Activated CD8-positive, alpha-beta memory T cell treated with anti-CD3 and anti-CD28 coated beads, Interleukin-2, amount 10 ng/mL, durations not matched to agents 7 days and 5 days (primary cell): ENCODE data around the gene STX7. TPM values are rescaled to one million over a fixed set of nuclear protein-coding genes. Genes with fewer than 3 reads are reported as not detected.

ENCODE experiments used
- ATAC-seq: fragments of 150-1000 bp; cut with Tn5 transposase; one replicate; pipeline ENCODE4 v1.10.0; 2021; ENCODE audit warnings: moderate library complexity
- CTCF ChIA-PET: fragments of 350-600 bp; sonication (Branson Sonifier 250); formaldehyde crosslinking; loops from one replicate; lab custom pipeline; 2021; ENCODE audit warnings: antibody characterized with exemption; lab: Charles Lee
- DNase-seq: peaks from one replicate; pipeline ENCODE4 v3.0.0-alpha.2; 2020
- H3K27ac Mint-ChIP-seq: one replicate; pipeline ENCODE4 v1.8.0; 2021; ENCODE audit warnings: mild to moderate bottlenecking, mixed read lengths
- H3K27me3 Mint-ChIP-seq: one replicate; pipeline ENCODE4 v1.8.0; 2021; ENCODE audit warnings: mixed read lengths
- H3K36me3 Mint-ChIP-seq: one replicate; pipeline ENCODE4 v1.8.0; 2021; ENCODE audit warnings: mild to moderate bottlenecking, mixed read lengths
- H3K4me1 Mint-ChIP-seq: one replicate; pipeline ENCODE4 v1.8.0; 2021; ENCODE audit warnings: mixed read lengths
- H3K4me3 Mint-ChIP-seq: one replicate; pipeline ENCODE4 v1.8.0; 2021; ENCODE audit warnings: mild to moderate bottlenecking, moderate library complexity, mixed read lengths
- H3K9me3 Mint-ChIP-seq: one replicate; pipeline ENCODE4 v1.8.0; 2022; ENCODE audit warnings: low read depth, mixed read lengths
- total RNA-seq, 2 experiments: library from RNA; stranded (reverse); gene quantifications; one replicate each; pipeline ENCODE4 v1.2.3, GENCODE V29; 2021

The STX7 gene
- total RNA-seq, 2 experiments from 2014 or later = 17.2 to 19.5 TPM

GRCh38 chr6:132412656-132413498, 100.0 kb downstream of the STX7 start:
- Mint-ChIP-seq H3K4me1 (no peaks in the 10 kb centered on the region), H3K27ac (no peak overlapping the region), H3K4me3 (no peak overlapping the region), H3K9me3 (peaks cover 4% of the 10 kb centered on the region), H3K36me3 (no peaks in the 10 kb centered on the region), H3K27me3 (peaks cover 28% of the 10 kb centered on the region)
- ATAC-seq = no peak
- CTCF ChIA-PET = no interaction called here
- no peak for DNase-seq

GRCh38 chr6:132411296-132411695, 101.6 kb downstream of the STX7 start:
- Mint-ChIP-seq H3K4me1 (no peaks in the 10 kb centered on the region), H3K27me3 (peaks cover 30% of the 10 kb centered on the region), H3K9me3 (no peaks in the 10 kb centered on the region), H3K4me3 (no peak overlapping the region), H3K27ac (no peak overlapping the region), H3K36me3 (no peaks in the 10 kb centered on the region)
- CTCF ChIA-PET = no interaction called here
- no peak for DNase-seq
- no peak for ATAC-seq

GRCh38 chr6:132410830-132411229, 102.1 kb downstream of the STX7 start:
- no peaks in the 10 kb centered on the region for H3K36me3 Mint-ChIP-seq
- H3K4me1 Mint-ChIP-seq = peaks cover 2% of the 10 kb centered on the region
- no peak overlapping the region for H3K4me3 Mint-ChIP-seq
- DNase-seq = no peak
- no peak overlapping the region for H3K27ac Mint-ChIP-seq
- H3K9me3 Mint-ChIP-seq = no peaks in the 10 kb centered on the region
- peaks cover 31% of the 10 kb centered on the region for H3K27me3 Mint-ChIP-seq
- CTCF ChIA-PET = no interaction called here
- ATAC-seq = no peak

DNA sequence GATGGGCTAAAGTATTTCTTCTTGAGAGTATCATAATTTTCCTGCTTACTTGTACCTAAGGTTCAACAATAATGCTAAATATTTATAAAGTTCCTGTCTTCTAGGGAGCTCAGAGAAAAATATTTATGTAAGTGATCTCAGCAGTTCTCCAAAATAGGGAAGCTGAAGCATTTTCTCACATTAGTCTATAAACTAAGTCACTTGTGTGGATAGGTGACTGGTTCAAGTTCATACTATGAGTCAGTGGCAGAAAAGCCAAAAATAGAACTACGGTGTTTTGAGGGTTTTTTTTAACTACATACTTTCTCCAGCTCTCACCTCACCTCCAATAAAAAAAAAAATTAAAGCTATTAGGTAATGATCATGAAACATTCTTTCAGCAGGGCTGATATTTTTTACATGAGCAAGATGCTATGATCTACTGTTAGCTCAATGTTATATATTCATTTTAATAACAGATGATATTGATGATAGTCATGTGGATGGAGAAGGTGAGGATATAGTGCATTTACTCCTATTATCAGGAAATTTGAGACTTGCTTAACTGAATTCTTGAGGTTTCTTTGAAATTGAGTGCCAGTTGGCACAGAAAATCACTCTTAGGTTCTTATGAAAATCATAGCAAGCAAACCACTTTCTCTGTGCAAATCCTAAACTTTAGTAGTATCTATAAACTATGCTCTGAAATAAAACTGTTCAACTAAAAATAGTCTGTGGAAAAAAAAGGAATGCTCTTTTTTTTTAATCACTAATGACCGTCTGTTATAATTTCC, 107.6 kb downstream of the STX7 start:
- Mint-ChIP-seq H3K4me1 (peaks cover 16% of the 10 kb centered on the region), H3K4me3 (no peak overlapping the region), H3K36me3 (no peaks in the 10 kb centered on the region), H3K9me3 (no peaks in the 10 kb centered on the region), H3K27me3 (peaks cover 59% of the 10 kb centered on the region), H3K27ac (no peak overlapping the region)
- DNase-seq (no peak), ATAC-seq (no peak)
- CTCF ChIA-PET = interaction anchor here (0.7 kb wide), 1 partner anchor 125 kb away, joined by 3 read pairs; no protein-coding TSS in a partner anchor

DNA sequence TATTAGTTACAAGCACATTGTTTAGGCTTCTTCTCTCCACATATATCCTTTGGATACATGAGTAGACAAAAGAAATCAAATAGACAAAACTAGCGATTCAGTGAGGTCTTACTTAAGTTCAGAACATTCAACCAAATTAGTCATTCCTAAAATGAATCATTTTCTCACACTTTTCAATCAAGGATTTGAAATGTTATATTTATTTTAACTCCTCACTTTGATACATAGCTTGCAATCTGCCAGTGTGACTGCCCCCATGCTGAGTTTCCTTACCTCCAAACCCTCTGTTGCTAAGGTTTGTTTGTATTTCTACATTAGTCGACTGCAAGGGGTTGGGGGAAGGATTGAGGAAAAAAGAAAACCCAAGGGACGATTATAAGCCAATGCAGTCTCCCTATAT, 108.2 kb downstream of the STX7 start:
- Mint-ChIP-seq H3K4me1 (peaks cover 16% of the 10 kb centered on the region), H3K9me3 (no peaks in the 10 kb centered on the region), H3K36me3 (no peaks in the 10 kb centered on the region), H3K4me3 (no peak overlapping the region), H3K27me3 (peaks cover 65% of the 10 kb centered on the region), H3K27ac (no peak overlapping the region)
- ATAC-seq = no peak
- CTCF ChIA-PET = interaction anchor here (0.7 kb wide), 1 partner anchor 125 kb away, joined by 3 read pairs; no protein-coding TSS in a partner anchor
- DNase-seq = no peak

GRCh38 chr6:132404330-132404729, 108.6 kb downstream of the STX7 start:
- no peak for ATAC-seq

GRCh38 chr6:132401618-132402285, 111.2 kb downstream of the STX7 start:
- Mint-ChIP-seq H3K36me3 (no peaks in the 10 kb centered on the region), H3K27me3 (peaks cover 64% of the 10 kb centered on the region), H3K27ac (no peak overlapping the region), H3K4me1 (peaks cover 16% of the 10 kb centered on the region), H3K9me3 (no peaks in the 10 kb centered on the region), H3K4me3 (no peak overlapping the region)
- CTCF ChIA-PET = no interaction called here
- ATAC-seq = no peak
- DNase-seq = no peak

More at GRCh38 chr6:132404330-132404729, 108.6 kb downstream of the STX7 start:
- no peaks in the 10 kb centered on the region for H3K36me3 Mint-ChIP-seq
- no peak for DNase-seq
- CTCF ChIA-PET = interaction anchor here (0.7 kb wide), 1 partner anchor 124 kb away, joined by 3 read pairs; no protein-coding TSS in a partner anchor
- peaks cover 16% of the 10 kb centered on the region for H3K4me1 Mint-ChIP-seq
- no peak overlapping the region for H3K4me3 Mint-ChIP-seq
- peaks cover 66% of the 10 kb centered on the region for H3K27me3 Mint-ChIP-seq
- no peaks in the 10 kb centered on the region for H3K9me3 Mint-ChIP-seq
- no peak overlapping the region for H3K27ac Mint-ChIP-seq

GRCh38 chr6:132400883-132401617, 111.9 kb downstream of the STX7 start, which contains the start of gene MOXD1:
TSS of gene MOXD1 (minus strand) at chr6:132401475. CDS start at chr6:132401426, 49 bp downstream.
- H3K4me1 Mint-ChIP-seq = peaks cover 16% of the 10 kb centered on the region
- ATAC-seq = peak; percentile 55
- no peak within 1 kb of the TSS for H3K27ac Mint-ChIP-seq
- no peak for DNase-seq
- CTCF ChIA-PET = no interaction called here
- H3K9me3 Mint-ChIP-seq = no peaks in the 10 kb centered on the region
- no peak within 1 kb of the TSS for H3K4me3 Mint-ChIP-seq
- H3K27me3 Mint-ChIP-seq = peaks cover 65% of the 10 kb centered on the region
- H3K36me3 Mint-ChIP-seq = no peaks in the 10 kb centered on the region

GRCh38 chr6:132400555-132400882, 112.4 kb downstream of the STX7 start:
- Mint-ChIP-seq H3K4me1 (peaks cover 14% of the 10 kb centered on the region), H3K9me3 (no peaks in the 10 kb centered on the region), H3K4me3 (no peak overlapping the region), H3K36me3 (no peaks in the 10 kb centered on the region), H3K27ac (no peak overlapping the region), H3K27me3 (peaks cover 64% of the 10 kb centered on the region)
- DNase-seq = no peak
- no peak for ATAC-seq
- CTCF ChIA-PET = no interaction called here

DNA sequence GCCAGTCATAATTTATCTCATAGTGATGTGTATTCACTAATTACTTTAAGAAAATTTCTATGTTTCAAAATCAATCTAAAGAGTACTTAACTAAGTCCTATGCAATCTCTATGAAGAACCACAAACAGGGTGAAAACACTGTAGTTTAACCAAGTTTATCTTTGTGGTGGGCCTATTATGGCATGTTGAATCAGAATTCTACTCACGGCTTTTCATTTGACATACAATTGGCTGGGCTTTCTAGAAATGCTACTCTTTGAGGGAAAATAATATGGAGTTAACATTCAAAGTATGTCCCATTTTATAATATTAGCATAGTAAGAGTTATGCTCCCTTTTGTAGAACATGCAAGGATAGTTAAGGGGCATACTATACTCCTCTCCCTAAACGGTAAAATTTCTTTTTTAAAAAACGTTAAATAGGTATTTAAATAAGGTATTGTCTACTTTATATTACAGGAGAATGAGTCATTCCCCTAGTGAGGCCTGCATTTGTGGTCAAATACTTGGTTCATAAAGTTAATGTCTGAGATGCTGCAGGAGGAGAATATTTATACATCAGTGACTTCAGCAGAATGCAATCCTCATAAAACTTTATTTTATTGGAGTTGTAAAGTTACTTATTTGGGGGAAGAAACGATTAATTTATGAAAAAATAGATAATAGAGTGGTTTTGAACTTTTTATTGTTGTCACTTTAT, 113.4 kb downstream of the STX7 start:
- peaks cover 10% of the 10 kb centered on the region for H3K4me1 Mint-ChIP-seq
- H3K9me3 Mint-ChIP-seq = peaks cover 4% of the 10 kb centered on the region
- CTCF ChIA-PET = no interaction called here
- no peak overlapping the region for H3K27ac Mint-ChIP-seq
- no peaks in the 10 kb centered on the region for H3K36me3 Mint-ChIP-seq
- peaks cover 61% of the 10 kb centered on the region for H3K27me3 Mint-ChIP-seq
- no peak for ATAC-seq
- H3K4me3 Mint-ChIP-seq = no peak overlapping the region
- DNase-seq = no peak
